GM19452 (cell line): ENCODE measurements around the gene ZFP57.
"Not testable (repeated sequence)": the region's sequence is repeated elsewhere in the genome, so short reads cannot be mapped to it uniquely, and the experiment has no call there.

Experiments used
- ATAC-seq: cut with Tn5 transposase; IDR thresholded peaks from one replicate; pipeline ENCODE4 v1.9.1; 2021; ENCODE audit not compliant: unreplicated experiment

Gene ZFP57

DNA sequence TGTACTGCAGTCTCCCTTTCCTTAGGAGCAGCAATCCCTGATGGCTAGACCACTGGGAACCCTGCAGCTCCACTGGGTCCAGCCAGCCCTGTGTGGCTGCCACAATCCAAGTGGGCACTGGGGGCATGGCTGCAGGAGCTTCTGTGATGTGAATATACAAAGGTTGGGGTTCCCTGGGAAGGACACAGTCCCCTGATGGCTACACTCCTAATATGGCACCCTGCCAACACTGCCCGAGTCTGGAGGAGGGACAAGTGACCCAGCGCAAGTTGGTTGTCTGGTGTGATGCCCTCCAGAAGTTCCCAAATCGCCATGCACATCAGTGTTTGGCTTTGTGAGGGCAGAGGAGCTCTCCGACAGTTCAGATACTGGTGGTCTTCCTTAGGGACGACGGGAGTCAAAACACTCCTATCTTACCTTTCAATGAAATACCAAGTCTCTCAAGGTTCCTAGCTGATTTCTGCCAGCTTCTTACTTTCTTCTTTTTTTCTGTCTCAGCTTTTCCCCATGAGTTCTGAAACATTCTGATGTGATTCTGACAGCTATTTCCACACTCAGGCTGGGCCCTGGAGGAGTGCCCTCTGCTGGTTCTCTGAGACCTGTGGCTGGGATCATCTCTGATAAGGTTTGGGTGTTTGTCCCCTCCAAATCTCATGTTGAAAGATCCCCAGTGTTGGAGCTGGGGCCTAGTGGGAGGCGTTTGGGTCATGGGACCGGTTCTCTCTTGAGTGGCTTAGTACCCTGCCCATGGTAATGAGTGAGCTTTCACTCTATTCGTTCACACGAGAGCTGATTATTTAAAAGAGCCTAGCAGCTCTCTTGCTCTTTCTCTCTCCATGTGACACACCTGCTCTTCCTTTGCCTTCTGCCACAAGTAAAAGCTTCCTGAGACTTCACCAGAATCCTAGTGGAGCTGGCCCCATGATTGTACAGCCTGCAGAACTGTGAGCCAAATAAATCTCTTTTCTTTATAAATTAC, 15.5 kb upstream of the ZFP57 start:
- ATAC-seq: no peak

GRCh38 chr6:29694637-29695036, 13.7 kb upstream of the ZFP57 start:
- no peak for ATAC-seq

GRCh38 chr6:29685718-29686326, 4.9 kb upstream of the ZFP57 start:
- no peak for ATAC-seq

GRCh38 chr6:29681811-29682210, 859 bp upstream of the ZFP57 start:
- ATAC-seq: no peak

GRCh38 chr6:29680416-29680815, 536 bp downstream of the ZFP57 start:
- no peak for ATAC-seq

DNA sequence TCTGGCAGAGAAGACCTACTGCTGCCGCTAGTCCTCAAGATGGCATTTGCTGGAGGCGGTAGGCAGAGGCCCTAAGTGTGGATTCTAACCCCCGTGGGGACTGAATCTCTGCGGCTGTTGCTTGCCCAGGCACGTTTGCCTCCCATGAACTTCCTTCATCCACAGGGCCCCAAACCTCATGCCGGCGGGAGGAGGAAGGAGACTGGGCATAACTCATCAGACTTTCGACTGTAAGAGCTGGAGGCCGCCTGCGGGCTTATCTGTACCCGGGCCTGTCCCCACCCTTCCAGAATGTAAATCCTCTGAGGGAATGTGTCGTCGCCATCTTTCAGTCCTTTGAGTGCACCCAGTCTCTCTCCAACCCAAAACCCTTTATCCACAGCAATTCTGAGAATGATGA, 990 bp downstream of the ZFP57 start:
- ATAC-seq: no peak

DNA sequence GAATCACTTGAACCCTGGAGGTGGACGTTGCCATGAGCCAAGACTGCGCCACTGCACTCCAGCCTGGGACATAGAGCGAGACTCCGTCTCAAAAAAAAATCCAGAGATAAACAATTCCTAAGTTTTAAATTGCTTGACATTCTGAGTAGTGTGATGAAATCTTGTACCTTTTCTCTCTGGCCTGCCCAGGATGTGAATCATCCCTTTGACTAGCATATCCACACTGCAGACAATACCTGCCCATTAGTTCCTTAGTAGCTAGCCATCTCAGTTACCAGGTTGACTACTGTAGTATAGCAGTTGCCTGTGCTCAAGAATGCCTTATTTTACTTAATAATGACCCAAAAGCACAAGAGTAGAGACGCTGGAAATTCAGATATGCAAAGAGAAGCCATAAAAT, 2.8 kb downstream of the ZFP57 start:
- no peak for ATAC-seq

- no peak for ATAC-seq
These were observed 3.9 kb downstream of the ZFP57 start for GRCh38 chr6:29676981-29677601.

GRCh38 chr6:29675561-29675960, 5.4 kb downstream of the ZFP57 start:
- ATAC-seq: no peak

DNA sequence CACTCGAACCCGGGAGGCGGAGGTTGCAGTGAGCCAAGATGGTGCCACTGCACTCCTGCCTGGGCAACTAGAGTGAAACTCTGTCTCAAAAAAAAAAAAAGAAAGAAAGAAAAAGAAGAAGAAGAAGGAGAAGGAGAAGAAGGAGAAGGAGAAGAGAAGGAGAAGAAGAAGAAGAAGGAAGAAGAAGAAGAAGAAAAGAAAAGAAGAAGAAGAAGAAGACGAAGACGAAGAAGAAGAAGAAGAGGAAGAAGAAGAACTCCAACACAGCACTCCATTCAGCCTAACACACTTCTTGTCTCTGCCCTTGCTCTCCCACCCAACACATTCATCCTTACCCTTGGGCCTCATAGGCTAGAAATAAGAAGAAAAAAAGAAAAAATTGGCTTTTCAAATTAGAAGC, 6.9 kb downstream of the ZFP57 start:
- no peak for ATAC-seq

- no peak for ATAC-seq
These were observed 7.8 kb downstream of the ZFP57 start for GRCh38 chr6:29673161-29673560.

DNA sequence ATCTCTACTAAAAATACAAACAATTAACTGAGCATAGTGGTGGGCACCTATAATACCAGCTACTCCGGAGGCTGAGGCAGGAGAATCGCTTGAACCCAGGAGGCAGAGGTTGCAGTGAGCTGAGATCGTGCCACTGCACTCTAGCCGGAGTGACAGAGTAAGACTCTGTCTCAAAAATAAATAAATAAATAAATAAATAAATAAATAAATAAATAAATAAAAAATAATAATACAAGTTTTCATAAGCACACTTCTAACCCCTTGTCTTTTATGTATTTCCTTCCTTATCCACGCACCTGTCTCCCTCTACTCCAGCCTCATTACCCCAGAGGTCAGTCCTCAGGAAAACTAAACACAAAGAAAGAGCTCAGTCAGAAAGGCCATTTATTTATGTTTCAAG, 8.8 kb downstream of the ZFP57 start:
- ATAC-seq: not testable (repeated sequence)

- ATAC-seq: no peak
These were observed 9.9 kb downstream of the ZFP57 start for GRCh38 chr6:29671026-29671425.

GRCh38 chr6:29667158-29667557, 13.8 kb downstream of the ZFP57 start:
- no peak for ATAC-seq

GRCh38 chr6:29666826-29667130, 14.2 kb downstream of the ZFP57 start:
- ATAC-seq: no peak

DNA sequence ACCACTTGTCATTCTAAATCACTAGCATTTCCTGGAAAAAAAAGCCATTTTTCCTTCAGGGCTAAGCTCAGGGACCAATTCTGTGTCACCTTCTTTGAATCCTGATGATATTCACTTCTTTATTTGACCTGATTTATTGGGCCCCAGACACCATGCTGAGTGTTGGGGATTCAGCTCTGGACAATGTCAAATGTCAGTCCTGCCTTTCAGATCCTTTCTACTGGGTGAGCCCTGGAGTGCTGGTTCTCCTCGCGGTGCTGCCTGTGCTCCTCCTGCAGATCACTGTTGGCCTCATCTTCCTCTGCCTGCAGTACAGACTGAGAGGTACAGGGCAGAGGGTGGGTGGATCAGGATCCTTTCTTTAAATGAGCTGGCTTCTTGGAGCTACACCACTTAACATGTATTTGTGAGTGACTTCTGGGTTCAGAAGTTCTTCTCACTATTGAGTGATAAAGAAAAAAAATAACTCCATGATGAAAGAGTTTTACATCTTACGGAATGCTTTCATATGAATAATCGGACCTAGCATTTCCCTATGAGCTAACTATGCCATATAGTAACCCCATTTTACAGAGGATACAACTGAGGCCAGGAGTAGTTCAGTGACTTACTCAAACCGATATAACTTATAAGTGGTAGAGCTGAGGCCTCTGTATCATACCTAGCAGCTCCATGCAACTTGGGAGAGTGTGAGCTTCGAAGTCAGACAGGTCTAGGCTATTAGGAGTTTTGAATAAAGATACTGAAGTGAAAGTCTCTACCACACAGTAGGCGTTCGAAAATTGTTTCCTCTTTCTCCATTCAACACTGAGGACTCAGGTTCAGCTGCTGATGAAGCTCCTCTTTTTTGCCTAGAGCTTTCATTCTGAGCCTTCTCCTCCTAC, 14.8 kb downstream of the ZFP57 start:
- no peak for ATAC-seq

DNA sequence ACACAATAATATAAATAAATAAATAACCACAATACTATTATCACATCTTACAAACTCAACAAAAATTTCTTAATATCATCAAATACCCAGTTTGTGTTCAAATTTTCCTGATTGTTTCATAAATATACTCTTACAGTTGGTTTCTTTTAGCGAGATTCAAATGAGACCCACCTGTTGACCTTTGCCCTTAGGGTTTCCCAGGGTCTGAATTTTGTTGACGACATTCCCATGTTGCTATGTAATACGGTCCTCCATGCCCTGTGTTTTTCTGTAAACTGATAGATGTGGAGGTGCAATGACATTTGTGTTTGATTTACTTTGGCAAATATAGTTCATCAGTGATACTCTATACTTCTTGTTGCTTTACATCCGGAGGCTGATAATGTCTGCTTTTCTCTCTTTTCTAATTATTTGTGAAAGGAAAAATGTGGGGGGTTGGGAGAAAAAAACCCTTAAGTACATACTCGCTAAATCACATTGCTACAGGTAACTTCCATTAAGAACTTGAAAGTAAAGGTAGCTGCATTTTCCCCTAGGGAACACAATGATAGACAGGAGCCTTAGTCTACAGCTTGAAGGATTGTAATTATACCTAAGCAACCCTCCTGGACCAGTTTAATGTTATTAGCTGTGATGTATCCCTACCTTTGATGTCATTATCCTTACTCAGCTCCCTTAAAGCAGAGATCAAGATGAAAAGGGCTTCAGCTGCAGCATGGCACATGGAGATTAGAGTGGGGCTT, 17.5 kb downstream of the ZFP57 start:
- no peak for ATAC-seq

GRCh38 chr6:29661502-29662141, 19.3 kb downstream of the ZFP57 start:
- not testable (repeated sequence) for ATAC-seq

DNA sequence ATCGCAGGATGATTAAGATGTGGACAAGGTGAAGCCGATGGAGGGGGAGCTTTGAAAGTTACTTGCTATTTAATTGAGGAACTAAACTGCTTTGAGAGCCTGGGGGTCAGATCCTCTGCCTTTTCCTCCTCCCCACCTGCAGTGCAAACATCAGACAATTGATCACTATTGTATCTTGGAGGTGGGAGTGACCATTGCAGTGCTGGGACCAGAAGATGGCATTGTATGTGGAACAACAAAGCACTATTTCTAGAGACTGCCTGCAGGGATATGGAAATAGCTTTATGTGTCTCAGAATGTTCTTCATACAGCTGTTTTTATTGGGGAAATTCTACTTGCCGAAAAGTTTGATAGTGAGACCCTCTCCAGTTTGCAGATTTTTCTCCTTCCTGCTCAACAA, 19.9 kb downstream of the ZFP57 start:
- no peak for ATAC-seq

GRCh38 chr6:29656798-29657197, 24.2 kb downstream of the ZFP57 start, which contains the start of gene MOG:
TSS of gene MOG (plus strand) at chr6:29657092. CDS start at chr6:29657210, 118 bp downstream.
- no peak for ATAC-seq
